GM11168 (cell line): Measurements from ENCODE around the gene STARD3.

ENCODE experiments used
- in situ Hi-C: fragments of 300-500 bp; cut with MboI; formaldehyde crosslinking; loops from one replicate; pipeline ENCODE4 v1.12.0; 2022; ENCODE audit warnings: low sequenced_read_pairs; ENCODE audit not compliant: unreplicated experiment

STARD3 gene

GRCh38 chr17:39633570-39634183 is 3.3 kb upstream of the STARD3 start:
- in situ Hi-C loops: loop anchor here (10.0 kb wide), 1 partner anchor 121 kb away; no protein-coding TSS in a partner anchor

GRCh38 chr17:39634384-39634871 is 2.5 kb upstream of the STARD3 start:
- in situ Hi-C loops: loop anchor here (10.0 kb wide), 1 partner anchor 120 kb away; no protein-coding TSS in a partner anchor

GRCh38 chr17:39635614-39636176 is 1.2 kb upstream of the STARD3 start:
- in situ Hi-C loops: loop anchor here (10.0 kb wide), 1 partner anchor 119 kb away; no protein-coding TSS in a partner anchor

GRCh38 chr17:39636587-39636926 is 387 bp upstream of the STARD3 start:
- in situ Hi-C loops: loop anchor here (10.0 kb wide), 1 partner anchor 118 kb away; no protein-coding TSS in a partner anchor

GRCh38 chr17:39638317-39638716 is 1.4 kb downstream of the STARD3 start:
- in situ Hi-C loops: loop anchor here (10.0 kb wide), 1 partner anchor 116 kb away; no protein-coding TSS in a partner anchor

- in situ Hi-C loops: loop anchor here (10.0 kb wide), 1 partner anchor 116 kb away; no protein-coding TSS in a partner anchor
Measured at GRCh38 chr17:39639043-39639442, 2.1 kb downstream of the STARD3 start.

GRCh38 chr17:39639566-39640458 is 2.9 kb downstream of the STARD3 start:
- in situ Hi-C loops: loop anchor here (10.0 kb wide), 1 partner anchor 115 kb away; no protein-coding TSS in a partner anchor

GRCh38 chr17:39640591-39641031 is 3.7 kb downstream of the STARD3 start:
- in situ Hi-C loops: no loop called here

GRCh38 chr17:39641097-39641496 is 4.2 kb downstream of the STARD3 start:
- in situ Hi-C loops: no loop called here

GRCh38 chr17:39641883-39642282 is 4.9 kb downstream of the STARD3 start:
- in situ Hi-C loops: no loop called here

- in situ Hi-C loops: no loop called here
Measured at GRCh38 chr17:39642291-39643074, 5.5 kb downstream of the STARD3 start.

GRCh38 chr17:39643271-39643670 is 6.3 kb downstream of the STARD3 start:
- in situ Hi-C loops: no loop called here

GRCh38 chr17:39647256-39647655 is 10.3 kb downstream of the STARD3 start:
- in situ Hi-C loops: no loop called here

- in situ Hi-C loops: no loop called here
Measured at GRCh38 chr17:39648616-39649366, 11.8 kb downstream of the STARD3 start.

GRCh38 chr17:39650121-39650579 is 13.2 kb downstream of the STARD3 start:
- in situ Hi-C loops: no loop called here

GRCh38 chr17:39651923-39652586 is 15.1 kb downstream of the STARD3 start:
- in situ Hi-C loops: no loop called here

GRCh38 chr17:39652587-39653315 is 15.8 kb downstream of the STARD3 start:
- in situ Hi-C loops: no loop called here

GRCh38 chr17:39653316-39653661 is 16.3 kb downstream of the STARD3 start:
- in situ Hi-C loops: no loop called here
